GM18519 (cell line): ENCODE results near the gene SCARB1.

Source experiments
- ATAC-seq: cut with Tn5 transposase; IDR thresholded peaks from one replicate; pipeline ENCODE4 v1.9.1; 2021; ENCODE audit warnings: mild to moderate bottlenecking, moderate library complexity; ENCODE audit not compliant: unreplicated experiment, low FRiP score

The SCARB1 gene

DNA sequence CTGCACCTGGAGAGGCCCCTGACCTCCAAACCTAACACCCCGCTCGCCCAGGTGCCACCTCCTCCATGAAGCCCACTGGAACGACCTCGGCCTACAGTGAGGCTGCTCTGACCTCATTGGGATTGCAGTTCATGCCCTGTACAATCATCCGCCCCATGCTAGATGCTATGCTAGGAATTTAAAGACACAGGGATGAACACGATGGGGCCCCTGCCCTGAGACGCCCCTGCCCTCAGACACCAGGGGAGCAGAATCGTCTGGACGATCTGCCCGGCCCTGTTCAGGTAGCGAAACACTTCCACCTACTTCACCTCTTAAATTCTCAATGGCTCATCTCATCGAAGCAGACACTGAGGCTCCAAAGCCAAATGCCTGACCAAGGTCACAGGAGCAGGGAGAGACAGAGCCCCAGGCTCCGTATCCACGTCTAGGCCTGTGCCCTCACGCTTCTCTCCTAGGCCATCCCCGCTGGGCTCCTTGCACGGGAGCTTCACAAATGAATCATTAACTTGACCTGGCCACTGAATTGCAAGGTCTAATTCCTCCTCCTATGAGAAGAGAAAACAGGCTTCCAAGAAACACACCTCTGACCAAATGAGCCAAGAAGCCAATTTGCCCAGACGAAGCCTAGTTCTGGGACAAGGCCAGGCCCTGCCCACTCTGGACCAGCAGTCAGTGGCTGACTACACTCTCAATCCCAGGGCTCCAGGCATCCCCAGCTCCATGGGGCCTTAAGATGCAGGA is 35.2 kb downstream of the SCARB1 start:
- ATAC-seq = no peak

DNA sequence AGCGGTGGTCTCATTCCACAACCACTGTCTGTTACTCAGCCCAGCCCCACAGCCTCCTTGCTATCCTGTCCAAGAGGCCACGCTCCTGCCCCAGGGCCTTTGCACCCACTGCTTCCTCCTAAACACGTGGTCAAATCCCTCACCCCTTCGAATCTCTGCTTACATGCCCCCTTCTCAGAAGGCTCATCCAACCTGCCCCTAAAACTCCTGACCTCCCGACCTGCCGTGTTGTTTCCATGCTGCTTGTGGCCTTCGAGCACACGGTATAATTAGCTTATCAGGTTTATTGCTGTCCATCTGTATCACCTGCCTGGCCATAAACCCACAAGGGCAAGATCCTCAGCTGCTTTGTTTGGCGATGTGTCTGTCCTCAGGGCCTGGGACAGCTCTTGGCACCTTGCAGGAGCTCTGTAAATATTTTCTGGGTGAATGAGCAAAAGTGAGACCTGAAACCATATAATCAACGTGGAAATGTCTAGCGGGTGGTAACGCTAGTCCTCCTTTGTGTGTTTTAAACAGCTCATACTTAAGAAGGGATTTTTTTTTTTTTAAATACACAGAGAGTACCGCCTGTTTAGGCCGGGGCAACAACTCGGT is 36.0 kb downstream of the SCARB1 start:
- ATAC-seq = no peak

DNA sequence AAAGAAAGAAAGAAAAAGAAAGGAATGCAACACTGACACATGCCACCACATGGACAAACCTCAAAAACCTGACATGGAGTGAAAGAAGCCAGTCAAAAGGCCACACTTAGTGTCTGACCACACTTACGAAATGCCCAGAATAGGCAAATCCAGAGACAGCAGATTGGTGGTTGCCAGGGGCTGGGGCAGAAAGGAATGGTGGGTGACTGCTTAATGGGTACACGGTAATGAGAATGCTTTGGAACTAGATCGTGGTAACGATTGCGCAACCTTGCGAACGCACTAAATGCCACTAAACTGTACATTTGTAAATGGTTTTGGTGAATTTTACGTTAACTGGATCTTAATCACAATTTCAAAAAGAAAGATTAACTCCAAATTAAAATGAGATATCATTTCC is 39.5 kb downstream of the SCARB1 start:
- ATAC-seq = no peak

DNA sequence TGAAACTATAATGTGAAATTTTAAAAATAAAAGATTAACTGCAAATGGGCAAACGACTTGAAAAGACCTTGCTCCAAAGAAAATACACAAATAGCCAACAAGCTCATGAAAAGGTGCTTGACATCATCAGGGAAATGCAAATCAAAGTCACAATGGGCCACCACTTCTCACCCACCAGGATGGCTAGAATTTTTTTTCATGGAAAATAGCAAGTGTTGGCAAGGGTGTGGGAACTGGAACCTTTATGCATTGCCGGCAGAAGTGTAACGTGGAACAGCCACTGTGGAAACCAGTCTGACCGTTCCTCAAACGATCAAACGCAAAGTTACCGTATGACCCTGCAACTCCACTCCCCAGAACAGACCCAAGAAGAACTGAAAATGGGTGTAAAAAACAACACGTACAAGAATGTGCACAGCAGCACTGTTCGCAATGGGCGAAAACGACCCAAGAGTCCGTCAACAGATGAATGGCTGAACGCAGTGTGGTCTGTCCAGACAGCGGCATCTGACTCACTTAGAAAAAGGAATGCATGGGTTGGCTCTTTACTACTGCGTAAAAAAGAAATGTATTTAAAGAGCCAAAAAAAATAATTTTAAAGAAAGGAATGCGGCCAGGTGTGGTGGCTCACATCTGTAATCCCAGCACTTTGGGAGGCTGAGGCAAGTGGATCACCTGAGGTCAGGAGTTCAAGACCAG is 40.2 kb downstream of the SCARB1 start:
- ATAC-seq = no peak

DNA sequence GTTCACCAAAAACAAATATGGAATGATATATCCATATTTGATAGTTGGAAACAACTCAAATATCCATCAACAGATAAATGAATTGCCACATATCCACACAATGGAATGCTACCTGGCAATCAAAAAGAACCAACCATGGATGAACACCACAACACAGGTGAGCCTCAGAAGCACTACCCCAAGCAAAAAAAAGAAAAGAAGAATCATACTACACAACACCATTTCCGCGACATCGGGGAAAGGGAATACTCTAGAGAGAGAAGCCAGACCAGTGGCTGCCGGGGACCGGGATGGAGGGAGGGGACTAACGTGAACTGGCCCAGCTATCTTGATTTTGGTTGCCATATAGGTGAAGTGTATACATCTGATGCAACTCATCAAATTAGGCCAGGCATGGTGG is 41.4 kb downstream of the SCARB1 start:
- ATAC-seq = no peak

DNA sequence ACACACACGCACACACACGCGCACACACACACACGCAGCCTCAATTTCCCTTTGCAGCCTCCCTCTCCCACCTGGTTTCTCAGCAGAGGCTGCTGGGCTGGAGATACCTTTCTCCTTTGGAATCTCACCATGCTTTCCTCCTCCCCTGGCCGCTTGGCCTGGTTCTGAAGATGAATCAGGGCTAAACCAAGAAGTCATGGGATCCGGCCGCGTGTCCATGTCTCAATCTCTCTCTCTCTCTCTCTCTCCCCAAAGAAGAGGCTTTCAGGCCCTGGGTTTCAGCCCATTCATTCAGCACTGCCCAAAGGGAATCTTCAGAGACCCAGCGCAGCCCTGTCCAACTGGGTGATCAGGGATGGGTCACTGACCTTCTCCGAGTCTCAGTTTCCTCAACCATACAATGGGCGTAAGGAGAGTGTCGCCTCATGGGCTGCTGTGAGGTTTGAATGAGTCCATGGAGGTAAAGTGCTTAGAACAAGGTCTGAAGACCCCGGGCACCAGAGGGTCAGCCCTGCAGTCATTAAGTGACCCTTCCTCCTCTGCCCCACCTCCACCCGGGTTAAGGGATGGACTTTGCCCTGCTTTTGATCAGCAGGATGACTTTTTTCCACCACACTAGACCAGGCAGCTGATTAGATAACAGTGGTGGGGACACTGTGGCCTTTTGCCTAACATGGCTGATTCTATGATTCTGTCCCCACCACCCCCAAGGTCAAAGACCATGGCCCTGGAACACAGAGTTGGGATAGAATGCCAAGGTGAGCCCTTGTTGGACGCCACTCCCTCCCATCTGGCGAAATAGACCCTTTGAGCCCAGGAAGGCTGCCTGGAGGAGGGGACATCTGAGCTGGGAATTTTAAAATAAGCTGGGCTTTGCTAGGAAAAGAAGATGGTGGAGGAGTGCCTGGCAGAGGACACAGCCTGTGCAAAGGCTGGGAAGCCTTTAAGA is 42.1 kb downstream of the SCARB1 start:
- no peak for ATAC-seq

DNA sequence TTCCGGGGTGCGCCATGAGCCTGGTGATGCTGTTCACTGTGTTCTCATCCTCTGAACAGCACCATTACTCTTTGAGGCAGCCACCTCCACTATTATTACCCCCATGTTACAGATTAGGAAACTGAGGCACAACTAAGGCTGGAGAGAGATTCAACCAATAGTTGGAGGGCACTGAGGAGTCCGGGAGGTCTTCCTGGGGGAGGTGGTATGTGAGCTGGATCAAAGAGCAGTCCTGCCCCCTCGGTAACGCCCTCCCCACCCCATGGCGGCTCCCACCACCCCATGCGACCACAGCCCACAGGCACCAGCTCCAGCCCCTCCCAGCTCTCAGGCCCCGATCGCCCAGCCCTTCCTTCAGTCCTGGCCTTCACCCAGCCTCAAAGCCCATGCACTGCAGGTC is 43.5 kb downstream of the SCARB1 start:
- ATAC-seq = no peak

DNA sequence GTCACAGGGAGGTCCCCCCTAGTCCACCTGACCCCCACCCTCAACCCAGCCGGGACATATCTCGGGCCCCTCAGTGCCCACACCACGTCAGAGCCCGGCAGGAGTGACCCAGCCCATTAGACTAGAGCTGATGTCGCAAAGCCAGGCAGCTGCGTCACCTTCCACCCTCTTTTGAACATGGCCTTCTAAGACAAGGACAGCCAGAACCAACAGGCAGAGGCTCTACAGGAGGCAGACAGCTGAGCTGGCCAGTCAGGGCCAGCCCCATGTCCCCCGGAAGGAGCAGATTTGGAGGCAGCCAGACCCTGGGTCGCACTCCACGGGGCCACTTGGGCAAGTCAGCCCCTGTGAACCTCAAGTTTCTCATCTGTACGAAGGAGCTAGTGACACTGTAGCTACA is 44.1 kb downstream of the SCARB1 start:
- ATAC-seq = no peak

DNA sequence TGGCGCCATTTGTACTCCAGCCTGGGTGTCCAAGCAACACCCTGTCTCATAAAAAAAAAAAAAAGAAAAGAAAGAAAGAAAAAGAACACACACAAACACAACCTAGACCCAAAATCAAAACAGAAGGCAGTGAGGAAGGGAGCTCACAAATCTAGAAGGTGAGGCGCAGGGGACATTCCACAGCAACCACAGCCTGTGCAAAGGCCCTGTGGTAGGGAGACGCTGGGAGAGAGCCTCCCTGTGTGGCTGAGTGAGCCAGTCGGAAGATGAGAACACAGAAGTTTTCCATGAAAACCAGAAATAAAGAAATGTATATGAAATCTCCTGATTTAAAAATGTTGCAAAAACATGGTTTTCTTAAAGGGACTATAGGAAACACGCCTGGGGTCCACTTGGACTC is 44.6 kb downstream of the SCARB1 start:
- ATAC-seq = no peak

DNA sequence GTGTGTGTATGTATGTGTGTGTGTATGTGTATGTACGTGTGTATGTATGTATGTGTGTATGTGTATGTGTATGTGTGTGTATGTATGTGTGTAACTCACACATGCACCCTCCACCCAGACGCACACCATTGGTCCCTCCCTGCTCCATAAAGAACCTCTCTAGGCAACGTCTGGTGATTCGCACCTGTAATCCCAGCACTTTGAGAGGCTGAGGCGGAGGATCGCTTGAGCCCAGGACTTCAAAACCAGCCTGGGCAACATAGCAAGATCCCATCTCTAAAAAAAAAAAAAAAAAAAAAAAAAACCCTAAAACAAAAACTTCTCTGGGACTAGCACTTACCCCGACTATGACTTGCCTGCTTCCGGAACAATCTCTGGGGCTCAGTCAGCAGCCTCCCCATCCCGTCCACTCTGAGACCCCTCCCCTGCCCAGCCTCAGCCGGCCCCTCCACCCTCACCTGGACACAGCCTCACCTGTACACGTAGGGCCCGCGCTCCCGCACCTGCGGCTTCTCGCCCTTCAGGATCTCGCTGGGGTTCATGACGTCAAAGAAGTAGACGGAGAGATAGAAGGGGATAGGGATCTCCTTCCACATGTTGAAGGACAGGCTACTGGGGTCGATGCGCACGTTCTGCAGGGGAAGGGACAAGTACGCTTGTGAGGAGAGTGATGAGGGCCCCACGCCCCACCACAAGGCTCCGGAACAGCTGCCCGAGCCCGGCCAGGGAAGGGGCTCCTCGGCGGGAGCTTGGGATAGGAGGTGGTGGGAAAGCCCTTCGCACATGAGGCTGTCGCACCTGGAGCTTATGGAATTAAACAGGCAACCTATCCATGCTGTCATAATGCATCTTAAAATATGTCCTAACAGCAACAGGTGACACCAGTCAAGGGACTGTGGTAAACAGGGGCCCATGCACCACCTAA is 46.3 kb downstream of the SCARB1 start:
- no peak for ATAC-seq

DNA sequence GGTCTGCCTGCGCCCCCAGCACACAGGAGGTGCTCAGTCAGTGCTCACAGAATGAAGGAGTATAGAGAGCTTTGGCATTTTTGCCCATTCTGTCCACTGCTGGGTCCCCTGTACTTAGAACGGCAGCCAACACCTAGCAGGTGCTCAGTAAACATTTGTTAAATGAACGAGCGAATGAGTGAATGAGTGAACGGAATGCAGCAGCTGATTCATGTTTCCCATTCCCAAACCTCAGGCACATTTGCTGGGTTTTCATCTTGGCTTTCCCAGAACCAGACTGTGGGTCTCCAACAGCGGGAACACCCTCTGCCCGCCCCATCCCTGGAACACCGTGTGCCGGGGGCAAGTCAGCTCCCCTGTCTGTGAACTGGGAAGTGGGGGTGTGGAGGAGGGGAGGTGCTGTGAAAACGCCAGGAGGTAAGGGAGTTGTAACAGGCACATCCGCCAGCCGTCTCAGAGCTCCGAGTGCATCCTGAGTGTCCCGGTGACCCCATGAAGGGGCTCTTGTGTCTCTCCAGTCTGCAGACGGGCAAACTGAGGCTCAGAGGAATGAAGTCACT is 47.3 kb downstream of the SCARB1 start:
- no peak for ATAC-seq

DNA sequence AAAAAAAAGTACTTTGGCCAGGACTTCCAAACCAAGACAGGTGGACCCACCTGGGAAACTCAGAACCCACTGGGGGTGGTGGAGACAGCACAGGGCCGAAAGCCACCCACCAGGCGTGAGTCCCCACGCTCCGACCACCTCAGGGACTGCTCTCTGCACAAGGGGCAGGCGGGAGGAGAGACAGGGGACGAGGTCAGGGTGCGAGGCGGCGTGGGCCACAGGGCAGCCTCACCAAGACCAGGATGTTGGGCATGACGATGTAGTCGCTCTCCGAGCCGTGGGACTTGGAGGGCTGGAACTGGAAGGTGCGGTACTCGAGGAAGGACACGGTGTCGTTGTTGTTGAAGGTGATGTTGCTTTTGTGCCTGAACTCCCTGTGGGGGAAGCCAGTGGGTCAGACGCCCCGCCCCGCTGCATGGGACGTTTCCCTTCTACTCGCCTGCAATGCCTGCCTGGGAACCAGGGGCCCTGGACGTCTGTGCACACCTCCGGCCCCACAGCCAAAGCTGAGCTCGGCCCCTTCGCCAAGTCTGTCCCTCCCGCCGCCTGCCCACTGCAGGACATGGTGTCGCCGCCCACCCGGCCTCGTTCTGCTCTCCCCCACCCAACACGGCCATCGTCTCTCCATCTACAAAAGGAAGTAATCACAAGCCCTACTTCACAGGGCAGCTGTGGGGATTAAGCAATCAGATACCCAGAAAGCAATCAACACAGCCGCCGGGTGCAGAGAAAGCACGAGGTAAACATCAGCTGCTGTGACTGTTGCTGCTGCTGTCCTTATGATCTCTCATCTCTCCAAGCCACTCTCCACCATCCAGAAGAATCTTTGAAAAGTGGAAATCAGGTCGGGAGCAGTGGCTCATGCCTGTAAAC is 48.7 kb downstream of the SCARB1 start:
- no peak for ATAC-seq

DNA sequence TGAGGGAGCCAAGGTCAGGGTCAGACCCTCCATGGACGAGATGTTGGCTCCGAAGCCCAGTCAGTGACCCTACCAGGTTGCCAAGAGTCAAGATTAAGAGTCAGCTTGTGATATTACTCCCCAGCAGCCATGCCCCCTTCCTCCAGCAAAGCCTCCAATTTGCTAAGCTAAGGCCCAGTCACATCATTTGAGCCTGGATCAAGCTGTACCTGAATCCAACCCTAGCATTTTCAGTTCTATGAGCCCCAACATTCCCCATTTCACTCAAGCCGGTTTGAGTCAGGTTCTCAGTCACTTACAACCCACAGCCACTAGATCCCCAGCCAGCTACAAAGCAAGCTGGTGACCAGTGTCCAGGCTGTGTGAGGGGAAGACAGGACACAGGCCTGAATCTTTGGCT is 49.9 kb downstream of the SCARB1 start:
- no peak for ATAC-seq

DNA sequence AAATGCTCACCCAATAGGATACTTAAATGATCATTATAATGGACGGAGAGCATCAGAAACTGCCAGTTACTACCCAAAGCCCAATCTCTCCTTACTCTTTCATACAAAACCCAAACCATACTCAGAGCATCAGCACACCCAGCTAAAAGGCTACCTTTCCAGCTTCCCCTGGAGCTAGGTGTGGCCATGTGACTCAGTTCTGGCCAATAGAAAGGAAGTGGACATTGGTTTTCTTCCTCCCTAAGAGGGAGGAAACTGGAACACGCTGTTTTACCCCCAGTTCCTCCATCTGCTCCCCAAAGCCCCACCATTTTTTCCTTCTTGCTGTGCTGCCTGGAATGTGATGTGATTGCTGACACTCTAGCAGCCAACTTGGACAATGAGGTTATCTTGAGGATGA is 50.7 kb downstream of the SCARB1 start:
- no peak for ATAC-seq

DNA sequence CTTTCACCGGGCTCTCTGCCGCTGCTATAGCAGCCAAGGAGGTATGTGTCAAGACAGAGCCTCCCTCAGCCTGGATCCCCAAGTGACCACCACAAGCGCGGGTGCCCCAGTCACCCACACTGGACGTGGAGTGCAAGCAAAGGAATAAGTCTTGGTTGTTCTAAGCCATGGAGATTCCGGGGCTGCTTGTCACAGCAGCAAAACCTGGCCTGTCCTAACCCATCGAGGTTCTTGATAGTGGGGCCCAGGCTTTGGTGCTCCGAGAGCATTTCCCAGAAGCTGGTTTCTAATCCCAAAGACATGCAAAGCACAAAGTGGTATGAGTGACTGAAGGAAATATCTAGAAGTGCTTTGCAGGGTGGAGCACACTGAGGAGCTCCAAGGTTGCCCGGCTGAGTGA is 51.3 kb downstream of the SCARB1 start:
- ATAC-seq = no peak

DNA sequence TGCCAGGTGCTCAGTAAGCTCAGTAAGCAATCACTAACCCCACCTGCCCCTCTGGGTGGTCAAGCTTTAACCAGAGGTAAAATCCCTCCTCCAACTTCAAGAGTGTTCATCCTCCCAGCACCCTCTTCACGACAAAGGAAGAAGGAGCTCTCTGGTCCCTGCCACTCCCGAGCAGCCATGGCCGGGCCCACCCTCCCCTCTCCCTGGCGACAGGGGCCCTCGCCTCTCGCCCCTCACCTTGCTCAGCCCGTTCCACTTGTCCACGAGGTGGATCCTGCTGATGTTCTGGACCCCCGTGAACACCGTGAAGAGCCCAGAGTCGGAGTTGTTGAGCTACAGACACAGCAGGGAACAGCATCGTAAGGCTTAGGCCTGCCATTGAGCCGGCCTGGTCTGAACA is 52.0 kb downstream of the SCARB1 start:
- ATAC-seq = no peak

DNA sequence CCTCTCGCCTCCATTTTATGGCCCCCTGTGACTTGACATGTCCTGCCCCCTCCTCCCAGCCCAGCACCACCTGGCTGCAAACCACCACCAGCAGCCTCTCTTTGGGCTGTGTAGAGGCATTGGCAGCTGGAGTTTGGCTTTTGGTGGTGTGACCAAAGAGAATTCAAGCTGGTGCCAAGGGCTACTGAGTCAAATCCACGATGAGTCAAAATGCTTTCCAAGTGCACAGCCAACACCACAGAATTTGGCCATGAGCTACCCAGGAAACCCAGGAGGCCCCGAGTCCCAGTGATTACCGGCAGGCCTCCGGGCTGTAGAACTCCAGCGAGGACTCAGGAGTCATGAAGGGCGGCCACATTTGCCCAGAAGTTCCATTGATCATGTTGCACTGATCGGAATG is 53.8 kb downstream of the SCARB1 start:
- no peak for ATAC-seq

DNA sequence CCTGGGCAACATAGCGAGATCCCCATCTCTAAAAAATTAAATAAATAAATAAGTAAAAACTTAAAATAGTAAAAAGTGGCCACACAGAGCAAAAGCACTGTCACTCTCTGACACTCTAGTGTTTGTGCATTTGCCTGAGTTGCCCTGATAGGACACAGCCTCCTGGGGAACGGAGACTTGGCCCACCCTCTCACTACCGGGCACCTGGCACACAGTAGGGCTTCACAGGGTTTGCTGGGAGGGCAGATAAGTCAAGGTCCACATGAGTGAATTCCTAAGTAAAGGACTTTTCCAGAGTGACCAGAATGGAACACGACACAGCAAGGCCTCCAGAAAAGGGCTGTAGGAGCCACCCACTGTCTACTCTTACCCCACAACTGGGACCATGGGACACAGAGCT is 54.3 kb downstream of the SCARB1 start:
- ATAC-seq = no peak

DNA sequence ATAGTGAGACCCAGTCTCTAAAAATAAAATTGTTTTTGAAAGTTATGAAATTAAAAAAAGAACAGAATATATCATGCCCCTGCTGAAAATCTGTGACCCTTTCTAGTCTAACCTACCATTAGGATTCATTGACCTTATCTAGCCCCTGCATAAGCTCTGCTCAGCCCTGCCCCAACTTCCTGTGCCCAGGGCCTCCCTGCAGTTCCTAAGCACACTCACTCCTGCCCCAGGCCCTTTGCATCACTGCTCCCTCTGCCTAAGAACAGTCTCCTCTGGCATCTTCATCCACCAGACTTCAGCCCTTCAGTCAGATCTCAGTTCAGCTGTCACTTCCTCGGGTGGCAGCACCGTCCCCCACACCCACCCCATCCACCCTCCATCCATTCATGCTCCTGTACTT is 55.4 kb downstream of the SCARB1 start:
- ATAC-seq = no peak
